T-helper 1 cell treated with Interleukin-12 subunit alpha and Interleukin-12 subunit beta and Interleukin-4 antibody, amounts not matched to agents 30 ng/mL and 1 ng/mL, for 36 hours (primary cell): ENCODE data around the gene OPTN. TPM values are rescaled to one million over a fixed set of nuclear protein-coding genes. Genes with fewer than 3 reads are reported as not detected.
"Not testable (repeated sequence)": the region's sequence is repeated elsewhere in the genome, so short reads cannot be mapped to it uniquely, and the experiment has no call there.

Experiments used
- intact Hi-C: fragments of 100-400 bp; cut with micrococcal nuclease; formaldehyde crosslinking; loops from one replicate; pipeline ENCODE4 v1.15.1; 2024
- total RNA-seq: library from RNA; stranded (reverse); gene quantifications from 2 replicates; pipeline ENCODE4 v1.2.3, GENCODE V29; 2022

Gene OPTN
- total RNA-seq, 1 donor from 2014 or later = 155 TPM

DNA sequence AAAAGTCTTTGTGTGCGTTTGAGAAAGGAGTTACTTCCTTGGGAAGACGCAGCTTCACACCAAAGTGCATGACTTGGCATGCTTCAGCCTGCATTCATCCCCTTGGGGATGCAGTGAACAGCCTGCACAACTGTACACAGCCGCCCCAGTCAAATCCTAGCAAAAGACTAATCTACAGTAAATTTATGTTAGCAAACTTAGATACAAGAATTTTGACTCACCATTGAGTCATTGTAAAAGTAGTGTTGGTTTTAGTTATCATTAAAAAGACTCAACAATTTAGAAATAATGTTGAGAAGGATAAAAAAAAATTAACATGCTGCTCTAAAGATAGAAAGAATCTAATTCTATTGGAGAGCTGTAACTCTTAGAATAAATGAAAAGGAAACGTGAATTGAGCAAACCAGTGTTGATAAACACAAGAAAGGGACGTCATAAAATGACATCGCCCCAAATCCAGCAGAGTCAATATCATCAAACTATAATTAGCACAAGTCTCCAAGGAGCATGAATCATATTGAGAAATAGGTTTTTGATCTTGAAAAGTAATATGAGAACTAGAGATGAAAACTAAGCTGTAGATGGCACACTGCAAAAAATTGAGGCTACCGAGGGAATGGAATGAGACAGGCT, 11.9 kb upstream of the OPTN start:
- intact Hi-C loops = loop anchor here (1.0 kb wide), 1 partner anchor 42 kb away; no protein-coding TSS in a partner anchor

DNA sequence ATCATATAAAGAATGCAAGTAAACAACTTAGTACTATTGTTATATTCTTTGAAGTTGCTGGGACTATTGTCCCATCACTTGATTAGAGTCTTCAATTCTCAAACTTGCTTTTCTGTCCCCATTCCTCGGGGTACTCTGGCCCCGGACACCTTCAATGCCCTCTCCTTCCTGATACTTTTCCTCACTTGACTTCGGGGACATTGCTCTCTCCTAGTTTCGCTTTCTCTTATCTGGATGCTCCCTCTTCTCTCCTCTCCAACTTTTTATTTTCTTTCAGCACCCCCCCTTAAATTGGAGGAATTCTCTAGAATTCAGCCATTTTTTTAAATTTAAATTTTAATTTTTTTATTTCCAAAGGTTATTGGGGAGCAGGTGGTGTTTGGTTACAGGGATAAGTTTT, 10.6 kb upstream of the OPTN start:
- intact Hi-C loops = no loop called here

DNA sequence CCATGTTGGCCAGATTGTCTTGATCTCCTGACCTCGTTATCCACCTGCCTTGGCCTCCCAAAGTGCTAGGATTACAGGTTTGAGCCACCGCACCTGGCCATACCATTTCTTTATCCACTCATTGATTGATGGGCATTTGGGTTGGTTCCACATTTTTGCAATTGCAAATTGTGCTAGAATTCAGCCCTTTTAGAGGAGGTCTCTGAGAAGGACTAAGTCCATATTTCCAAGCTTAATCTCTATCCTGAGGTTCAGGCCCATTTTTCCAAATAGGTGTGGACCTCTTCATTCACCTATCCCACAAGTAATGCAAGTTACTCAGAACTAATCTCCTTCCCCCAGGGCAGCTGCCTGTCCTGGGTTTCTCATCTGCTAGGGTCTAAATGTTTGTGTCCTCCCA, 9.7 kb upstream of the OPTN start:
- intact Hi-C loops = no loop called here

DNA sequence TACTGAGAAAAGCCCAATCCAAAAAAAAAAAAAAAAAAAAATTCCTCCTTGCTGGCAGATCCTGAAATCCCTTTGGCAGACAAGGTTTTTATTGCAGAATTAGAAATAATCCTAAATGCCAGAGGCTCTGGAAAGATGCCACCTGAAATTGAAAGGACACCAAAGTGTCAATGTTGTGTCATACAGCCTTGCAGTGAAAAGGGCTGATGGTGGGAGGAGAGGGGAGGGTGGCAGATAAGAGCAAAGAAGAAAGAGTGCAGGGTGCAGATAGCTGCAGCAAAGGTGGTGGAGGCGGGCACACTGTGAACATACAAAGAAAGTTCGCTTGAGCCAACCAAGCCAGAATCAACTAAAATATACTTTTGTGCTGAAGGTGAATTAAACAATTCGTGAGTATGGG, 8.2 kb upstream of the OPTN start:
- intact Hi-C loops = no loop called here

DNA sequence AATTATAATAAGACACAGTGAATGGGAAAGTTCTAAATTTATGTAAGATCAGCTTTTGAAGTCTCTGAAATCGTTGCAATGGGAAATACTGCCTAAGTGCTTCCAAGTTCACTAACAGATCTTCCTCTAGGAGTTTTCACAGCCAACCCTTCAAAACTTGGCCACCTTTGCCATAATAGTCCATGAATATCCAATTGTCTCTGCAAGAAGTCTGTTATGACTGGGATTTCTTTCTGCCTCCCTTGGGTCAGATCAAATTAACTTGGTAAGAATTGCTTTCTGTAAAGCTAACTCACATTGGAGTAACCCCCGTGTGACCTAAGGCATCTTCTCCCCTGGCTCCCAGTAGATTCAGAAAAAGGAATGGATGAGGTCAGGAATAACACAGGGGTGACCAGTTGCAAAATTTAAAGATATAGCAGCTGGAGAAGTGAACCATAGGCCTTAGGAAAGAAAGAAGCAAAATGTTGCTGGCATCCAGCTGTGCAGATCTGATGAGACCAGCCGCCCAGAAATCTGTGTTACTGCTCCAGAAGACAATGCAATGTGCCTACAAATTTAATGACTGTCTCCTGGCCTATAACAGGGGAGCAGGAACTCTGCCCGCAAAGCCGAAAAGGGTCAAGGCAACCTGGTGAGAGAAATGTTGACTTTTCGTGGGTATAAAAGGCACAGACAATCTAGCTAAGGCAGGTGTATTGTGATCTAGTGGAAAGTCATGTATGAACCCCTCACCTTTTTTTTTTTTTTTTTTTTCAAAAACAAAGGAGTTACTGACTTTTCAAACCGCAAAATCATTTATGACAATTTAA, 7.5 kb upstream of the OPTN start:
- intact Hi-C loops = no loop called here

DNA sequence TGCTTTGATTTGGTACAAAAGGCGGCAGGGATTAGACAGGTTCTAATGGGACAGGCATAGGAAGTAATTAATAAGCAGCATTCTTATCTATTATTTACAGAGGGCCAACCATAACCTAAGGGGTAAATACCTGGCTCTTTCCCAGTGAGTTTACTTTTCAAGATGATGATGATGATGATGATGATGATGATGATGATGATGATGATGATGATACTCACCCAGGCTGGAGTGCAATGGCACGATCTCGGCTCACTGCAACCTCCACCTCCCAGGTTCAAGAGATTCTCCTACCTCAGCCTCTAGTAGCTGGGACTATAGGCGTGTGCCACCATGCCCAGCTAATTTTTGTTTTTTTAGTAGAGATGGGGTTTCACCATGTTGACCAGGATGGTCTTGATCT, 5.9 kb upstream of the OPTN start:
- intact Hi-C loops = not testable (repeated sequence)

DNA sequence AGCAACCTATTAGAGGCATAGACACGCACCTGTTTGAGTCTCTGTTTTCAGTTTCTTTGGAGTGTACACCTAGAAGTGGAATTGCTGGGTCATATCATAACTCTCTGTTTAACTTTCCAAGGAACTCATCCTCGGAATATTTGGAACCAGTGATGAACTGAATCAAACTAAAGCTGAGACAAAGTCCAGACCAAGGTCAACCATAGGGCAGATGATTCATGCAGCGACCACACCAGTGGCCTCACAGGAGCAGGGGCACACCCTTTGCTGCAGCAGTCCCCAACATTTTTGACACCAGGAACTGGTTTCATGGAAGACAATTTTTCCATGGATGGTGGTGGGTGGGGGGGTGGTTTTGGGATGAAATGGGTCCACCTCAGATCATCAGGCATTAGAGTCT, 4.9 kb upstream of the OPTN start:
- intact Hi-C loops = no loop called here

DNA sequence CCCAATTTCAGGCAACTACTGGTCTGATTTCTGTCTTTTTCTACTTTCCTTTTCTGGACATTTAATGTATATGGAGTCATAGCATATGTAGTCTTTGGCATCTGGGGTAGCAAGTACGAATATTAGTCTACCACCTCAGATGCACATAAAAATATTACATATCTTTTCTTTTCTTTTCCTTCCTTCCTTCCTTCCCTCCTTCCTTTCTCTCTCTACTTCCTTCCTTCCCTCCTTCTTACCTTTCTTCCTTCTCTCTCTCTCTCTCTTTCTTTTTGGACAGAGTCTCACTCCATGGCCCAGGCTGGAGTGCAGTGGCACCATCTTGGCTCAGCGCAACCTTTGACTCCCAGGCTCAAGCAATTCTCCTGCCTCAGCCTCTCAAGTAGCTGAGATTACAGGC, 4.0 kb upstream of the OPTN start:
- intact Hi-C loops = no loop called here

DNA sequence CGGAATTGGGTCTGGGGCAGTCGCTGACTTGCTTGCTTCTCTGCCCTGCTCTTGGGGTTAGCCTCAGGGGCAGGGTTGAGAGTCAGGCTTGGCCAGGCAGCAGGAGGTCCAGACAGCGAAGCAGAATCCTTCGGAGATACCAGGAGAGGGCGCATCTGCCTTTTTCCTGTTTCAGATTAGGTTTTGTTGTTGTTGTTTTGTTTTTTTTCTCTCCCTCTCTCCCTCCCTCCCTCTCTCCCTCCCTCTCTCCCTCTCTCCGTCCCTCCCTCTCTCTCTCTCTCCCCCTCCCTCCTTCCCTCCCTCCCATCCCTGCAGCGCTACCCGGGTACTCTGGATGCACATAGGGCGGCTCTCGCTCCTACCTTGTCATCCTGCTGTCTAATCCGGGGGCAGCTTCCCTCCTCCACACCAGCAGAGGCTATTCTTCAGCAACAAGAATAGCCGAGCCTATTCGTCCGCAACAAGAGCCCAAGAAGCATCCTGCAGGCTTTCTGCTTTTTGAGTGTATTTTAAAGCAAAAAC, 758 bp upstream of the OPTN start:
- intact Hi-C loops = loop anchor here (1.0 to 2.0 kb wide), 10 partner anchors 9 to 976 kb away; partner anchors contain the start of genes MCM10, PRPF18 and SEPHS1

DNA sequence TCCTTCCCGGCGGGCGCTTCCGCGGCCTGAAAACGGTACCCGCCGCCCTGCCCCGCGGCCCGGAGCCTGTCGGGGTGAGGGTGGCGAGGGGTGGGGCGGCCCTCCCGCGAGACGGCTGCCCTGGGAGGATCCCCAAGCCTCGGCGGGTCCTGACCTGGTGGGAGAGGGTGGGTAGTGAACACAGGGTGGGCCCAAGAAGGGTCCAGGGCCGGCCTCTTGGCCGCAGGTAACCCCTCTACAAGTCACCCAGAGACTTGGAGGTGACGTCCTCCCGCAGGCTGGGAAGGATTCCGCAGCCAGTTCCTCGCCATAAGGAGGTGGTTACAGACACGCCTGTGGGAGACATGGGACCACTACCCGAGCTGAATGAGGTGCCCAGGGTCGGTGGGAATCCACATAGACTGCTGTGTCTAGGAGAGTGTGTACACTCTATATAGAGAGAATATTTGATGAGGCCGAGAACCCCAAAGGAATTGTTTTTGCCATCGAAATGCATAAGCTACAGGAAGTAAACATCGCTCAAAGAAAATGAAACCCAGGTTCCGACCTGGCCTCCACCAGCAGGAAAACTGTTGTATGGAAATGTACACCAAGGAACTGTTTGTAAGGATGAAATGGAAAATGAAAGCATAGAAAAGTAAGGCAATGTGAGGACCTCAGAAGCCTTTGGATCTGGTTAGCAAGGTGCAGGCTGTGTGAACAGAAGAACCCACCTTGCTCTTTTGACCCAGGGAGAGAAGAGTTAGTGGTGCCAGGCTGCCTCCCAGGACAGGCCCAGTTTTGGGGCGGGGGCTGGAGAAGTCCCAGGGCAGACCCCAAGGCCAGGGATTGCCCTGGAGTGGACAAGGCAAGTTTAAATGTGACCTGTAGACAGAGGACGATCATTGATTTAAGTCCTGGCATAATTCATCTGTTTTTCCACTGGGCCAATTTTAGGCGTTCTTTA, 659 bp downstream of the OPTN start:
- intact Hi-C loops = loop anchor here (1.0 to 5.0 kb wide), 6 partner anchors 16 to 1058 kb away; partner anchors contain the start of genes CAMK1D, CDC123, DHTKD1 and UPF2

DNA sequence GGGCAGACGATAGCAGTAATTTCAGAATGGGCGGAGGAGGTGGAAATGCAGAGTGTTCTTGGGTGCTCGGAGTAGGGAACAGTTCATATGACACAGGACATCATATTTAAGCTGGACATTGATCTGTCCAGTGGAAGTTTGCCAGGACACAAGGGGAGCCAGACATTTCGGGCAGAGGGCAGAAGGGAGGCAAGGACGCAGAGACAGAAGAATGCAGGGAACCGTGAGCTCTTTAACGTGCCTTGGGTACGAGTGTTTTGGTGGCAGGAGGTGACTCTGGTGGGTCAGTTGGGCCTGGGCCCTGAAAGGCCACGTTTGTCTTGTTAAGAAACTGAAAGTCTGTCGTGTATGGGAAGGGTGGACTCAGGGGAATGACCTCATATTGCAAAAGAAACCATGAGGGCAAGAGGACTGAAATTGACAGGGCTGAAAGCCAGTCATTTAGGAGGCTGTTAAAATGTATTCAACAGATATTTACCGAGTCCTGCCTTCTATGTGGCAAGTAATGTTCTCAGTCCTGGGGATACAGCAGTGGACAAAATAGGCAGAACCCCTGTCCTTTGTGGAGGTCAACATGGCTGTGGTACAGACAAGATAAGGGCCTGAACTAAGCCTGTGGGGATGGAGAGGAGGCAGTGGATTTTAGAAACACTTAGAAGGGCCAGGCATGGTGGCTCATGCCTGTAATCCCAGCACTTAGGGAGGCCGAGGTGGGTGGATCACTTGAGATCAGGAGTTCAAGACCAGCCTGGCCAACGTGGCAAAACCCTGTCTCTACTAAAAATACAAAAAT, 2.2 kb downstream of the OPTN start:
- intact Hi-C loops = loop anchor here (5.0 kb wide), 1 partner anchor 1060 kb away; the partner anchor contains the start of gene UPF2

DNA sequence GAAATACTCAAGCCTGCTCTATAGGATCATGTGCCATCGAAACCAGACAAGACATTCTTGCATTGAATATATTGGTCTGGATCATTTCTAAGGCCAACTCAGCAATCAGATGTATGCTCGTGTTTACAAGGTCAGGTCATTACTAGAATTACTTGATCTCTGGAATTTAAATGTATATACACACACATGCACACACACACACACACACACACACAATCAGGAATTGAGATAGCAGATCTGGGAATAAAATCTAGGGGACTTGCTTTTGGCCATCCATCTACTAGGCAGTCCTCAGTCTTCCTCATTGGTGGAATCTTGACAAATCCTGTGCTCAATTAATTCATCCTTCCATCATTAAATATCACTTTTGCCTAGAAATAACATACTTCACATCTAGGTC, 3.6 kb downstream of the OPTN start:
- intact Hi-C loops = loop anchor here (5.0 kb wide), 1 partner anchor 1061 kb away; the partner anchor contains the start of gene UPF2

DNA sequence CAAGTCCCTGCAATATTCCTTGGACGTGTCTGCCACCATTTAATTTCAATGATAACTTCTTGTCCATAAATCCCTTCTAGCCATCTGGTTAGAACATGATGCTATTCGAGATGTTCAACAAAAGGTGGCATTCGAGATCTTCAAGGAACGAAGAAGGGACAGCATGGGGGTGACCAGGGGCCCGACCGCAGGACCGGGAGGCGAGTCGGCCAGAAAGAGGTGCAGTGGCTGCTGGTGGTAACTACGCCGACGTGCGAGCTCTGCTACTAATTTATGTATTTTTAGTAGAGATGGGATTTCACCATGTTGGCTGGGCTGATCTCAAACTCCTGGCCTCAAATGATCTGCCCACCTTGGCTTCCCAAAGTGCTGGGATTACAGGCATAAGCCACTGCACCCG, 4.7 kb downstream of the OPTN start:
- intact Hi-C loops = loop anchor here (5.0 kb wide), 1 partner anchor 1062 kb away; the partner anchor contains the start of gene UPF2

DNA sequence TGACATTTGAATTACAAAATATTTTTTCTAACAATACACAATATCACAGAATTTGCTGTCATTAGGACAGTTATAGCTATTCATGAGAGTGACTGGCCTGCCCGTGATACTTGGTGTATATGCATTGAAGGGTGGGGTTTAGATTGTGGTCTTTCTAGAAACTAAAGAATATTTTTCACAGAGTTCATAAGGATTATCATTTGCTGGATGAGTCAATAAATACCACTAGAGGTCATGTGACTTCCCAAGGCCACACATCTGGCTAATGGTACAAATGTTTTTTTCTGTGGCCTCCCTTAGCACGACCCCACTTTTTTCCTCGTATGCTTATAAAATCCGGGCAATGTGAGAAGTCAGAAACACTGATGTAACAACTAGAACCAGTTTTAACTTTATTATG, 5.2 kb downstream of the OPTN start:
- intact Hi-C loops = no loop called here

DNA sequence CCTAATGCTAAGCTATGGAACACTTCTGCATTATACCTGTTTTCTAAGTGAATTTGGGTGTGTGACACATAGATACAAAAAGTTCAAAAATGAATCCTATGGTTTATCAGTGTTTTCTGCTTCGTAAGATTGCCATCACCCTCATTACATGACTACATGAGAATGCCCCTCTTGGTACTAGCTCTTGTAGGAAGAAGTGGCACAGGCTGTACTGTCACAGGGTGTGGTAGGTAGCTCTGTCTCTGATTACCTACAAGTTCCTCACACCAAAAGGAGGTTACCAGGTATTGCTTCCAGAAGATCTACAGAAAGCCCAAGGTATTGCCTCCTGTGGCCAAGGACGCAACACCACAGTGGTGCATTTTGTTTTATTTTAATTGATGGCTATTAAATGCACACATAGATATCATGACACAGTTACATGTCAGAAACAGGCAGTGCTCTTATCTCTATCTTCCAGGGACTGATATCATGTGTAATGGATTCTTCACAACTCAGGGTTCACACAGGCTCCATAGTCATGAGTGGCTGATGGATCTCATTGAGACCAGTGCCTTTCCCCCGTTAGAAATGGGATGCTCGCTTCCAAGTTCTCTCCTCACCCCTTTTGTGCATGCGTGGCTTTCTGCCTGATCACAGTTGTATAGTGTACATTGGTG, 6.6 kb downstream of the OPTN start:
- intact Hi-C loops = no loop called here

DNA sequence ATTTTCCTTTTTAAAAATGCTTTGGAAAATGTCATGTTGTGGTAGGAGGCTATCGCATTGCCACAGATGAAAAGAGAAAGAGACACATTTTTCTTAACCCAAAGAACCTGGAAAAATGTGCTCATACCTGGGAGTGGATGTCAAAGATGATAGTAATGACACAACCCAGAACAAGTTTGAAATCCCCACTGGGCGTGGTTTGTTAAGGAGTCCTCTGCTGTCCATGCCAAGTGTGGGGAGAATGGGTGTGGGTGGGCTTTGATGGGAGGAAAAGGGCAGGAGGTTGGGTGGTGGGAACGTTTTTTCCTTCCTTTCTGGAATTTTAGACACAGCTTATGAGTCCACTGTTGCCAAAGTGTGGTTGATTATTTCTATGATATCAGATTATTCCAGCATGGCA, 10.9 kb downstream of the OPTN start:
- intact Hi-C loops = no loop called here

DNA sequence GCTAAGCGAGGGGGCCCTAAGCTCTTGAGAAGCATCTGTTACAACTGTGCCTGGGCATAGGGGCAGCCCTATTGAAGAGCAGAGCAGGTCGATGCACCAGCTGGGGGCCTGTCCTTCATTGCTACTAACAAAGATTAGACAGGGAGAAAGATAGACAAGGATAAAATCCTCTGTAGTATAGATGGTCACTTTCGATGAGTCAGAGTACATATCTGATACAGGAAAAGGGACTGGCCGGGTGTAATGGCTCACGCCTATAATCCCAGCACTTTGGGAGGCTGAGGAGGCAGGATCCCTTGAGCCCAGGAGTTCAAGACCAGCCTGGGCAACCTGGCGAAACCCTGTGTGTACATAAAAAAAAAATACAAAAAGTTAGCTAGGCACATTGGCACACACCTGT, 13.6 kb downstream of the OPTN start:
- intact Hi-C loops = no loop called here

DNA sequence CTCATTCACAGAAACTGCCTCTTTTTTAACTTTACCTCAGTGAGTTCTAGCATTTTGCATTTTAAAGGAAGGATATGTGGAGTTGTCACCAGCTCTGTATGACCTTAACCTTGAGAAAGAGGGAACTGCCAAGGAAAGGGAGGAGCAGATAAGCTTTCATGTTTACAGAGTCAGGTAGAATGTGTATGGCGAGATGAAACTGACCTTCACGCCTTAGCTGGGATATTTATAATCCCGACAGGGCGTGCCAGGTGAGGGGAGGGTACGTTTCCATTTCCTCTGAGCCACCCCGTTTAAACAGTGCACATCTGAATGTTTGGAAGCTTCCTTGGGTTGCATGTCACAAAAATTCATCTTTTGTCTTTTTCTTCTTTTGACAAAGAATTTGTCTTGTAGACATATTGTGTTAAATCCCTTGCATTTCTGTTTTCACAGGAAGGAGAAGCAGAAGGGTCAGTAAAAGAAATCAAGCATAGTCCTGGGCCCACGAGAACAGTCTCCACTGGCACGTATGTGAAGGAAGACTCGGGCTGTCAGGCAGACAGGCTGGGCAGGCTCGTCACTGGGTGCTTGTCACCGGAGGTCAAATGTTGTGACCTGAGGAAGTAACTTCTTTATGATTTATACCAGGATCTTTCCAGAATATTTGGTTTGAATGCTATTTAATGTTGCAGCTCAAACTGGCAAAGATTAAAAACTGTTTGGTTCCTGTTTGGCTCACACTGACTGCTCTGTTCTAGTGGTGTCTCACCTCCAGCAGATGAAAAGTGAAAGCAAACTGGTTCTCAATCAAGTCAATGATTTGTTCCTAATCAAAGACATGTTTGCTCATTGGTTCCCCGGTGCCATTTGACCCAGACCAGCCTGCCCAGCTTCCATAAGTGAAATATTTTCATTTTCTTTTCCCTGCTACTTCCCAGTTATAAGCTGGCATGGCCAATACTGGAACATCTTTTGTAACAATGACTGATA, 16.2 kb downstream of the OPTN start:
- intact Hi-C loops = loop anchor here (2.0 kb wide), 1 partner anchor 15 kb away; the partner anchor contains the start of gene OPTN
